ENCODE measurements around the gene LCE1F.

LCE1F gene

DNA sequence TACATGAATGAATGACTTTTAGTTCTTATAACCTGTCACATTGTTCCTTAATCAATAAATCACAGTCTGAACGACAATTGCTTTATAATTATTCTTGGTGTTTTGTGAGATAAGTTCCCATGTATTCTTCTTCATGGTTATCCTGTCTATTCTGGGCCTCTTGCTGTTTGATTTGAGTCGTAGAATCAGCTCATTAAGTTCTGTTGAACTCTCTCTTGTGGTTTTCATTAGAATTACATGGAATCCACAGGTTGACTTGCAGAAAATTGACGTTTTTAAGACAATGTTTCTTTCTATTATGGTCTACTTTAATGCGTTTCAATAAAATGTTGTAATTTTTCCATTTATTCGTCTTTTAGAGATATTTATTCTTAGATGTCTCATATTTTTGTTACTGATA is 48.4 kb downstream of the LCE1F start:
- TF ChIP-seq, protein P1, sequence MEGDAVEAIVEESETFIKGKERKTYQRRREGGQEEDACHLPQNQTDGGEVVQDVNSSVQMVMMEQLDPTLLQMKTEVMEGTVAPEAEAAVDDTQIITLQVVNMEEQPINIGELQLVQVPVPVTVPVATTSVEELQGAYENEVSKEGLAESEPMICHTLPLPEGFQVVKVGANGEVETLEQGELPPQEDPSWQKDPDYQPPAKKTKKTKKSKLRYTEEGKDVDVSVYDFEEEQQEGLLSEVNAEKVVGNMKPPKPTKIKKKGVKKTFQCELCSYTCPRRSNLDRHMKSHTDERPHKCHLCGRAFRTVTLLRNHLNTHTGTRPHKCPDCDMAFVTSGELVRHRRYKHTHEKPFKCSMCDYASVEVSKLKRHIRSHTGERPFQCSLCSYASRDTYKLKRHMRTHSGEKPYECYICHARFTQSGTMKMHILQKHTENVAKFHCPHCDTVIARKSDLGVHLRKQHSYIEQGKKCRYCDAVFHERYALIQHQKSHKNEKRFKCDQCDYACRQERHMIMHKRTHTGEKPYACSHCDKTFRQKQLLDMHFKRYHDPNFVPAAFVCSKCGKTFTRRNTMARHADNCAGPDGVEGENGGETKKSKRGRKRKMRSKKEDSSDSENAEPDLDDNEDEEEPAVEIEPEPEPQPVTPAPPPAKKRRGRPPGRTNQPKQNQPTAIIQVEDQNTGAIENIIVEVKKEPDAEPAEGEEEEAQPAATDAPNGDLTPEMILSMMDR (IDR thresholded peaks at IDR 0.05; ENCODE audit: insufficient read depth, low read length, poor library complexity, severe bottlenecking): no peak
- DNase-seq (ENCODE audit: extremely low read depth, insufficient read length): no peak
- Histone ChIP-seq H3K27me3 (replicated peaks; ENCODE audit: control insufficient read depth, insufficient read depth, low read length) (no peaks in the 10 kb centered on the region; the same call in 1 of the 2 replicates), H3K4me3 (replicated peaks; ENCODE audit: low read depth, low read length) (no peak overlapping the region), H3K36me3 (ENCODE audit: control insufficient read depth, insufficient read depth, low read length) (no peaks in the 10 kb centered on the region)

DNA sequence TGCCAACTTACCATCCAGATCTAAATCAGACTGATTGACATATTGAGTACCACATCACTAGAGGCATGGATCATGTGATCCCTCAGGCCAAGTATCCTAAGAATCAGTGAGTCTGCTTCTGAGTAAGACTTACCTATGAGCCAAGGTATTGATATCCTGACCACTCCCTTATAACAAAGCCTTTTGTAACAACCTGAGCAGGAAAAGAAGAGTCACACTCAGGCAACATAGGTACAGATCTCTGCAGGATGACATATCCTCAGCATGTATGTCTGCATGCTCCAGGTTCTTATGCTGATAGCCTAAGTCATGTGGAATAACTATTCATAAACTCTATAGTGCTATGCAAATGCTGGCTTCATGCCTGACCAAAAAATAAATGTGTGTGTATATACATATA is 50.0 kb downstream of the LCE1F start:
- no peaks in the 10 kb centered on the region for H3K36me3 ChIP-seq (ENCODE audit: control insufficient read depth, insufficient read depth, low read length)
- DNase-seq (ENCODE audit: extremely low read depth, insufficient read length): no peak
- TF ChIP-seq, protein P1 (IDR thresholded peaks at IDR 0.05; ENCODE audit: insufficient read depth, low read length, poor library complexity, severe bottlenecking): no peak
- H3K27me3 ChIP-seq (replicated peaks; ENCODE audit: control insufficient read depth, insufficient read depth, low read length): no peaks in the 10 kb centered on the region; the same call in 1 of the 2 replicates
- no peak overlapping the region for H3K4me3 ChIP-seq (replicated peaks; ENCODE audit: low read depth, low read length)
